MCF 10A (cell line): Measurements from ENCODE around the gene TLE6. TPM values are rescaled to one million over a fixed set of nuclear protein-coding genes. Genes with fewer than 3 reads are reported as not detected.

Source experiments
- BruUV-seq: library from RNA; stranded (reverse); fragments of 400-500 nt; replicated peaks from 2 replicates; lab custom pipeline; 2021; lab: Mats Ljungman, UMichigan
- CTCF ChIA-PET: fragments of 300-600 bp; sonication (Branson Sonifier 250); formaldehyde crosslinking; extraction: SDS; loops from one replicate; lab custom pipeline; 2021; ENCODE audit warnings: antibody characterized with exemption, inconsistent platforms; lab: Yijun Ruan, JAX
- POLR2A ChIA-PET: fragments of 300-600, 350-650 bp; sonication (Branson Sonifier 250); formaldehyde crosslinking; extraction: SDS; loops from one replicate; lab custom pipeline; 2020; ENCODE audit warnings: antibody characterized with exemption, inconsistent platforms; lab: Yijun Ruan, JAX
- DNase-seq: peaks from one replicate; pipeline ENCODE4 v3.0.0-alpha.2; 2018; ENCODE audit not compliant: unreplicated experiment
- H3K27ac Mint-ChIP-seq: one replicate; pipeline ENCODE4 v1.8.0; 2022; ENCODE audit warnings: mild to moderate bottlenecking, low read depth, mixed read lengths; ENCODE audit not compliant: unreplicated experiment
- H3K27me3 Mint-ChIP-seq: one replicate; pipeline ENCODE4 v1.8.0; 2022; ENCODE audit warnings: mixed read lengths; ENCODE audit not compliant: insufficient read depth, unreplicated experiment
- H3K36me3 Mint-ChIP-seq: one replicate; pipeline ENCODE4 v1.8.0; 2022; ENCODE audit warnings: mild to moderate bottlenecking, moderate library complexity, mixed read lengths; ENCODE audit not compliant: insufficient read depth, unreplicated experiment
- H3K4me1 Mint-ChIP-seq: one replicate; pipeline ENCODE4 v1.8.0; 2022; ENCODE audit warnings: mixed read lengths; ENCODE audit not compliant: insufficient read depth, unreplicated experiment
- H3K4me3 Mint-ChIP-seq: one replicate; pipeline ENCODE4 v1.8.0; 2022; ENCODE audit warnings: mild to moderate bottlenecking, moderate library complexity, mixed read lengths; ENCODE audit not compliant: unreplicated experiment
- H3K9me3 Mint-ChIP-seq: one replicate; pipeline ENCODE4 v1.8.0; 2022; ENCODE audit warnings: mixed read lengths; ENCODE audit not compliant: unreplicated experiment
- intact Hi-C: fragments of 100-400 bp; cut with micrococcal nuclease; formaldehyde crosslinking; loops from 2 replicates; pipeline ENCODE4 v1.14.1; 2022
- total RNA-seq: library from RNA; stranded (reverse); gene quantifications from 2 replicates; pipeline ENCODE4 v1.2.3, GENCODE V29; 2022
- TF ChIP-seq, protein P1 (sequence below): fragments of 200-600 bp; IDR thresholded peaks from one replicate; pipeline ENCODE4 v1.8.0; 2022; ENCODE audit warnings: antibody characterized with exemption, mild to moderate bottlenecking; ENCODE audit not compliant: unreplicated experiment

Gene TLE6
- total RNA-seq, 1 experiment from 2014 or later, result 0.89 TPM

DNA sequence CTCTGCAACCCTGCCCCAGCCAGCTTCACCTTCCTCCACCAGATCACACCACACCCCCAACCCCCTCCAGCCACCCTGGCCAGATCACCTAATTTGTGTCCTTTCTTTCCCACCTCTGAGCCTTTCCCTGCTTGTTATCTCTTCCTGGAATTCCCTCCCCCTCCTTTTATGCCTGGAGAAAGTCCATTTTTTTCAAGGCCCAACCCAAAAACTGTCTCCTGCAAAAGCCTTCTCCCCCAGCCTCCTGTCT lies 57.0 kb downstream of the TLE6 start:
- no peaks in the 10 kb centered on the region for H3K27me3 Mint-ChIP-seq

DNA sequence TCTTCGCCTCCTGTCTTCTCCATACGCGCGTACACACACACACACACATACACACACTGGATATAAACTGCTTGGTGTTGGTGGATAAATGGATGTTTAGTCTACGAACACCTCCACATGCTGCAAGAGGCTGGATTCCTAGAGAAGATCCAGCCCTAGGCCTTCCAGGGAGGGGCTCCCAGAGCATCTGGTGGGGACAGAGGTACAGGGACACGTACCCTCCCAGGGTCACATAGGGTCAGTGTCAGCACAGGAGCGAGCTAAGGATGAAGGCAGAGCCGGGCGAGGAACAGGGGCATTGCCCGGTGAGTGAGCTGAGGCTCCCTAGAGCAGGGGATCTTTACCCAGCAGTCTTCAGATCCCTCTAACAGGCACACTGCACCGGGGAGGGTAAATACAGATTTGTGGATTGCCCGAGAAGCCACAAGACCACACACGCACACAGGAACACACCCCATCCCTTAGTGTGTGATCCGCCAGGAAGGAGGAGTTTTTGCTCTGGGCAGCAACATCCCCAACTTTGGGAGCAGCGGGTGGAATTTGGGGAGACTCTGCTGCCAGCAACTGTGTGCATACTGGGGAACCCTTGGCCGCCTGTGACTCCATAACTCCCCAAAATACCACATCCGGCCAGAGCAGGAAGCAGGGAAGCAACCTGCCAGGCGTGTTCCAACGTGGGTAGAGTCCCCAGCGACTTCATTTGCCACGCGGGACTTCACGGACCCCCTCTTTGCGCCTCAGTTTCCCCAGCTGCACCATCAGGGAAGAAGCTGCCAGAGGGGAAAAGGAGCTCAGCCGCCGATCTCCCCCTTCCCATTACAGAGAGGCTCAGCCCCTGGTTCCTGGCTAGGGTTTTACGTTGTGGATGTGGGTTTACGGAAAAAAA lies 57.5 kb downstream of the TLE6 start:
- intact Hi-C loops, result loop anchor here (10.0 kb wide), 1 partner anchor 60 kb away; the partner anchor contains the start of gene TLE6
- Mint-ChIP-seq H3K27ac (peak overlapping the region; percentile 93), H3K36me3 (no peaks in the 10 kb centered on the region), H3K9me3 (no peaks in the 10 kb centered on the region), H3K4me1 (peaks cover 28% of the 10 kb centered on the region), H3K27me3 (no peaks in the 10 kb centered on the region), H3K4me3 (peak overlapping the region; percentile 84)
- BruUV-seq, result TSS peak; percentile 84
- DNase-seq, result peak; percentile 29
- CTCF ChIA-PET, result interaction anchor here (0.6 to 1.4 kb wide), 9 partner anchors 22 to 1146 kb away, joined by 3 to 4 read pairs (median 3); partner anchors contain the start of gene THOP1
- POLR2A ChIA-PET, result interaction anchor here (0.5 to 3.7 kb wide), 13 partner anchors 7 to 134 kb away, joined by 3 to 56 read pairs (median 7); partner anchors contain the start of genes TLE5, TLE6 and ZNF57
- TF ChIP-seq, protein P1, sequence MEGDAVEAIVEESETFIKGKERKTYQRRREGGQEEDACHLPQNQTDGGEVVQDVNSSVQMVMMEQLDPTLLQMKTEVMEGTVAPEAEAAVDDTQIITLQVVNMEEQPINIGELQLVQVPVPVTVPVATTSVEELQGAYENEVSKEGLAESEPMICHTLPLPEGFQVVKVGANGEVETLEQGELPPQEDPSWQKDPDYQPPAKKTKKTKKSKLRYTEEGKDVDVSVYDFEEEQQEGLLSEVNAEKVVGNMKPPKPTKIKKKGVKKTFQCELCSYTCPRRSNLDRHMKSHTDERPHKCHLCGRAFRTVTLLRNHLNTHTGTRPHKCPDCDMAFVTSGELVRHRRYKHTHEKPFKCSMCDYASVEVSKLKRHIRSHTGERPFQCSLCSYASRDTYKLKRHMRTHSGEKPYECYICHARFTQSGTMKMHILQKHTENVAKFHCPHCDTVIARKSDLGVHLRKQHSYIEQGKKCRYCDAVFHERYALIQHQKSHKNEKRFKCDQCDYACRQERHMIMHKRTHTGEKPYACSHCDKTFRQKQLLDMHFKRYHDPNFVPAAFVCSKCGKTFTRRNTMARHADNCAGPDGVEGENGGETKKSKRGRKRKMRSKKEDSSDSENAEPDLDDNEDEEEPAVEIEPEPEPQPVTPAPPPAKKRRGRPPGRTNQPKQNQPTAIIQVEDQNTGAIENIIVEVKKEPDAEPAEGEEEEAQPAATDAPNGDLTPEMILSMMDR, result no peak

More for the DNA sequence above, 57.0 kb downstream of the TLE6 start:
- TF ChIP-seq, protein P1, result no peak
- no peak overlapping the region for H3K27ac Mint-ChIP-seq
- intact Hi-C loops, result loop anchor here (10.0 kb wide), 1 partner anchor 60 kb away; the partner anchor contains the start of gene TLE6
- no peak for DNase-seq
- no TSS peak for BruUV-seq
- H3K4me1 Mint-ChIP-seq, result peaks cover 28% of the 10 kb centered on the region
- ChIA-PET POLR2A (no interaction called here), CTCF (interaction anchor here (1.1 kb wide), 1 partner anchor 78 kb away, joined by 4 read pairs; no protein-coding TSS in a partner anchor)
- H3K9me3 Mint-ChIP-seq, result no peaks in the 10 kb centered on the region
- no peaks in the 10 kb centered on the region for H3K36me3 Mint-ChIP-seq
- H3K4me3 Mint-ChIP-seq, result peak overlapping the region; percentile 84

DNA sequence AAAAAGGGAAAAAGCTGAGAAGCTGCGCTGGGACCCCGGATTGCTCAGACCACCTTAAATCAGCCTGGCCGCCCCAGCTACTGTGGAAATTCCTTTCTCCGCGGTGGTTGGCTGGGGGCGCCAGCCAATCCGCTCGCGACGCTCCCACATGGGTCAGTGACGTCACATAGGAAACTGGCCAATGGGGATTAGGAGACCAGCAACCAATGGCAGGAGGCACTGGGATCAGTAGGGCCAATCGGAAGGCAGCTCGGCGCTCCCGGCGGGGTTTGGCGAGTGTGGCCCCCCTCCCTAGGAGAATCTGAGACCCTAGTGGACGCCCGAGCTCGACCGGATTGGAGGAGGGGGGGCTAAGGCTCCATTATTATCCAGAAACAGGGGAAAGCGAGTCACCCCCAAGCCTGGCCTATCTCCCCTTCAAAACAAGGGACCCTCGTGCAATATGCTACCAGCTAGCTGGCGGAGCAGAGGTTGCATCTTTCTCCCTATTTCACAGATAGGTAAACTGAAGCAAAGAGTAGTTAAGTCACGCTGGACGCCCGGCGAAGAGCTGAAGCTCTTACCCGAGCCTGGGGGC lies 58.3 kb downstream of the TLE6 start:
- CTCF ChIA-PET, result interaction anchor here (0.6 to 1.4 kb wide), 9 partner anchors 23 to 1146 kb away, joined by 3 to 4 read pairs (median 3); partner anchors contain the start of gene THOP1

More for the DNA sequence above, 58.3 kb downstream of the TLE6 start:
- peak overlapping the region; percentile 84 for H3K4me3 Mint-ChIP-seq
- no TSS peak for BruUV-seq
- peak overlapping the region; percentile 93 for H3K27ac Mint-ChIP-seq
- H3K36me3 Mint-ChIP-seq, result no peaks in the 10 kb centered on the region
- TF ChIP-seq, protein P1, result no peak
- DNase-seq, result peak; percentile 100
- intact Hi-C loops, result loop anchor here (10.0 kb wide), 1 partner anchor 61 kb away; the partner anchor contains the start of gene TLE6
- no peaks in the 10 kb centered on the region for H3K27me3 Mint-ChIP-seq
- POLR2A ChIA-PET, result interaction anchor here (0.5 to 3.7 kb wide), 24 partner anchors 8 to 192 kb away, joined by 3 to 56 read pairs (median 4); partner anchors contain the start of genes NCLN, TLE5, TLE6 and ZNF57
- H3K4me1 Mint-ChIP-seq, result peaks cover 28% of the 10 kb centered on the region
- no peaks in the 10 kb centered on the region for H3K9me3 Mint-ChIP-seq
